ENCODE results near the gene GPRIN1.

GPRIN1 gene

GRCh38 chr5:176642675-176643490 is 32.9 kb upstream of the GPRIN1 start:
- Histone ChIP-seq H3K9me3 (ENCODE audit: insufficient read depth, low read length) (no peaks in the 10 kb centered on the region), H3K9ac (ENCODE audit: low read length) (no peak overlapping the region), H3K27me3 (ENCODE audit: low read length) (no peaks in the 10 kb centered on the region), H3K9me2 (replicated peaks; ENCODE audit: insufficient read depth, low read length) (no peaks in the 10 kb centered on the region), H3K79me2 (ENCODE audit: insufficient read depth, low read length) (no peaks in the 10 kb centered on the region), H3K4me2 (ENCODE audit: low read depth, low read length, poor library complexity, severe bottlenecking) (no peak overlapping the region), H3K27ac (ENCODE audit: low read depth, low read length) (no peak overlapping the region), H3K36me3 (ENCODE audit: low read length) (no peaks in the 10 kb centered on the region), H4K20me1 (ENCODE audit: low read depth, low read length) (no peaks in the 10 kb centered on the region), H3K4me3 (ENCODE audit: insufficient read depth, low read length, poor library complexity, severe bottlenecking) (no peak overlapping the region), H2AFZ (ENCODE audit: low read depth, low read length, severe bottlenecking) (no peak overlapping the region), H3F3A (ENCODE audit: insufficient read depth) (no peaks in the 10 kb centered on the region)
- TF ChIP-seq CTCF (IDR thresholded peaks at IDR 0.05; ENCODE audit: insufficient read depth, low read length, poor library complexity, severe bottlenecking) = no peak
- TF ChIP-seq EZH2phosphoT487 (conservative IDR thresholded peaks at IDR 0.05; ENCODE audit: low read length) = no peak

GRCh38 chr5:176640616-176641015 is 30.7 kb upstream of the GPRIN1 start:
- Histone ChIP-seq H3K27ac (ENCODE audit: low read depth, low read length) (no peak overlapping the region), H3K79me2 (ENCODE audit: insufficient read depth, low read length) (no peaks in the 10 kb centered on the region), H3K27me3 (ENCODE audit: low read length) (no peaks in the 10 kb centered on the region), H3K4me3 (ENCODE audit: insufficient read depth, low read length, poor library complexity, severe bottlenecking) (no peak overlapping the region), H3K9ac (ENCODE audit: low read length) (no peak overlapping the region), H3K9me2 (replicated peaks; ENCODE audit: insufficient read depth, low read length) (no peaks in the 10 kb centered on the region), H2AFZ (ENCODE audit: low read depth, low read length, severe bottlenecking) (no peak overlapping the region), H3K36me3 (ENCODE audit: low read length) (no peaks in the 10 kb centered on the region), H3F3A (ENCODE audit: insufficient read depth) (no peaks in the 10 kb centered on the region), H3K9me3 (ENCODE audit: insufficient read depth, low read length) (no peaks in the 10 kb centered on the region), H3K4me2 (ENCODE audit: low read depth, low read length, poor library complexity, severe bottlenecking) (no peak overlapping the region), H4K20me1 (ENCODE audit: low read depth, low read length) (no peaks in the 10 kb centered on the region)
- TF ChIP-seq EZH2phosphoT487 (conservative IDR thresholded peaks at IDR 0.05; ENCODE audit: low read length) = no peak
- no peak for TF ChIP-seq CTCF (IDR thresholded peaks at IDR 0.05; ENCODE audit: insufficient read depth, low read length, poor library complexity, severe bottlenecking)

- H4K20me1 ChIP-seq (ENCODE audit: low read depth, low read length) = no peaks in the 10 kb centered on the region
- H2AFZ ChIP-seq (ENCODE audit: low read depth, low read length, severe bottlenecking) = no peak overlapping the region
- no peak overlapping the region for H3K4me2 ChIP-seq (ENCODE audit: low read depth, low read length, poor library complexity, severe bottlenecking)
- H3K9me2 ChIP-seq (replicated peaks; ENCODE audit: insufficient read depth, low read length) = no peaks in the 10 kb centered on the region
- no peaks in the 10 kb centered on the region for H3F3A ChIP-seq (ENCODE audit: insufficient read depth)
- no peaks in the 10 kb centered on the region for H3K79me2 ChIP-seq (ENCODE audit: insufficient read depth, low read length)
- no peaks in the 10 kb centered on the region for H3K27me3 ChIP-seq (ENCODE audit: low read length)
- H3K36me3 ChIP-seq (ENCODE audit: low read length) = no peaks in the 10 kb centered on the region
- no peak overlapping the region for H3K27ac ChIP-seq (ENCODE audit: low read depth, low read length)
- H3K9me3 ChIP-seq (ENCODE audit: insufficient read depth, low read length) = no peaks in the 10 kb centered on the region
- no peak overlapping the region for H3K9ac ChIP-seq (ENCODE audit: low read length)
- TF ChIP-seq EZH2phosphoT487 (conservative IDR thresholded peaks at IDR 0.05; ENCODE audit: low read length) = no peak
- no peak for TF ChIP-seq CTCF (IDR thresholded peaks at IDR 0.05; ENCODE audit: insufficient read depth, low read length, poor library complexity, severe bottlenecking)
- H3K4me3 ChIP-seq (ENCODE audit: insufficient read depth, low read length, poor library complexity, severe bottlenecking) = no peak overlapping the region
These were observed 30.0 kb upstream of the GPRIN1 start for GRCh38 chr5:176639981-176640380.

All from SU-DHL-6 (cell line).